GM18519 (cell line): ENCODE data around the gene CPEB4.

Source experiments
- ATAC-seq: cut with Tn5 transposase; IDR thresholded peaks from one replicate; pipeline ENCODE4 v1.9.1; 2021; ENCODE audit warnings: mild to moderate bottlenecking, moderate library complexity; ENCODE audit not compliant: unreplicated experiment, low FRiP score

Gene CPEB4

DNA sequence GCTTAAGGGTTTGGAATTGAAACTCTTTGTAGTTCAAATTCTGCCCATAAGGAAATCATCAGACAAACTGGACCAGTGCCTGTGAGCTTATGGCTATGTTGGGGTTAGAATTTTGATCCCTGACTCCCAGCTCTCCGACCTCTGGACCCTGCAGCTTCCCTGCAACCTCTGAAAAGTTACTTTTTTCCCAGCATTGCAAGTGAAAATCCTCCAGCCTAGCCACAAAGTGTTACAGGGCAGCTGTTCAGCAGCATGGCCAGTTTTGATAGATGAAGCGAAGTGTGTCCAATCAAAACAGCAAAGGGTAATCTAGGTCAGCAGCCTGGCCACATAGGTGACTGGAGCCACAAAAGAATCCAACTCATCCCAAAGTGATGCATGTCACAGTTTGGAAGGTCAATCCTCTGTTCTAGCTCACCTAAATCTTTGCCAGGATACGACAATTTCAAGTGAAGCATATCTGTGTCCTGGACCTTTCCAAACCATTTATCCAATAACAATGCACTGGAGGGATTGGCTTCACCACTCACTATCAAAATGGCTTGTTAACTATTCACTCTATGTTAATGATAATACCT lies 4.7 kb upstream of the CPEB4 start:
- ATAC-seq: no peak

GRCh38 chr5:173884402-173885053 lies 3.6 kb upstream of the CPEB4 start:
- ATAC-seq: no peak

GRCh38 chr5:173885054-173885443 lies 3.1 kb upstream of the CPEB4 start:
- no peak for ATAC-seq

DNA sequence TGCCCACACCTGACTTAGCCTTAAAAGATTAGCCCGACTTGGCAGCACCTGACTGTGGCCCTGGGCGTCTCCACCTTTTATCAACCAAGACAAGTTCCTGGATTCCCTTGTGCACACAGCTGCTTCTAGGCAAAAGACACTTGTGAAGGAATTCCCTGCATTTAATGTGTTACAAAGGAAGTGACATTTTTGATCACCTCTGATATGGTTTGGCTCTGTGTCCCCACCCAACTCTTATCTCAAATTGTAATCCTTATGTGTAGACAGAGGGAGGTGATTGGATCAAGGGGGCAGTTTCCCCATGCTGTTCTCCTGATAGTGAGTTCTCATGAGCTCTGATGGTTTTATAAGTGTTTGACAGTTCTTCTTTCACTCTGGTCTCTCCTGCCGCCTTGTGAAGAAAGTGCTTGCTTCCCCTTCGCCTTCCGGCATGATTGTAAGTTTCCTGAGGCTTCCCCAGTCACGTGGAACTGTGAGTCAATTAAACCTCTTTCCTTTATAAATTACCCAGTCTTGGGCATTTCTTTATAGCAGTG lies 2.6 kb upstream of the CPEB4 start:
- no peak for ATAC-seq

DNA sequence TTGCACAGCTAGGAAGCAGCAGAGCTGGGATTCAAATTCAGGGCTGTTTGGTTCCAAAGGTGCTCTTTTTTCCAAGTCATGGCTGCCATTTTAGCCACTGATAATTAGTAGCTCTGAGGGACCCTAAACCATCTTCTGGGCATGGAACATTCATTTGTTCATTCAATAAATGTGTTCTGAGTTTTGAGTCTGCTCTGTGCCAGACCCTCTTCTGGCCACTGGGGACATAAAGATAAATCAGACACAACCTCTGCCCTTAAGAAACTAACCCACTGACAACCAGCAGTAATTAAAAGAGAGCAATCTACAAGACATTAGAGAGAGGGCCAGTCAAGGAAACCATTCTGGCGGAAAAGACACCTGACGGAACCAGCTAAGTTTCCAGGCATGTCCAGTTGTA lies 2.0 kb upstream of the CPEB4 start:
- no peak for ATAC-seq

DNA sequence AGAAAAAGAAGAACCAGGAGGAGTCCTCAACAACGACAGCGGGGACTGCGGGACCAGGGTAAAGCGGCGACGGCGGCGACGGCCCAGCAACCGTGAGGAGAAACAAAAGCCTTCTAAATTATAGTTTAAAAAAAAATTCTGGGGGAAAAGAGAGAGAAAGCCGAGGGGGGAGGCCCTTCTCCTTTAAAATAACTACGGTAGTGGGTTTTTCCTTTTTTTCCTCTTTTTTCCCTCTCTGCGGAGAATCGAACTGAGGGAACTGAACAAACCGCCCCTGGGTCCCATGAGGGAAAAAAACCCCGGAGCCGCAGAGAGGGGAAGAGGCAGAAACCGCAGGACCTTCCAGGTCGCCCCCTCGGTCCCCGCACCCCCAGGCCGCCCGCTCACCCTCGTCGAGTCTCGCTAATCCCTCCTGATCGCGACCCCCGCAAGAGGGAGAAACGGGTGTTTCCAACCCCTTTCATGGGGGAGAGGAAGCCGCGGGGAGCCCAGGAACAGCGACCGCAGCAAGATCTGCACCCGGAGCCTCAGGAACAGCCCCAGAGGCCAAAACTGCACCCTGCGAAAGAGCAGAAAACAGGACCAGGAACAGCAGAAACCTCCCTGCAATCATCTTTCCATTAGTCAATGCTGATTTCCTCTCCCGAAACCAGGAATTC lies 453 bp downstream of the CPEB4 start:
- no peak for ATAC-seq

DNA sequence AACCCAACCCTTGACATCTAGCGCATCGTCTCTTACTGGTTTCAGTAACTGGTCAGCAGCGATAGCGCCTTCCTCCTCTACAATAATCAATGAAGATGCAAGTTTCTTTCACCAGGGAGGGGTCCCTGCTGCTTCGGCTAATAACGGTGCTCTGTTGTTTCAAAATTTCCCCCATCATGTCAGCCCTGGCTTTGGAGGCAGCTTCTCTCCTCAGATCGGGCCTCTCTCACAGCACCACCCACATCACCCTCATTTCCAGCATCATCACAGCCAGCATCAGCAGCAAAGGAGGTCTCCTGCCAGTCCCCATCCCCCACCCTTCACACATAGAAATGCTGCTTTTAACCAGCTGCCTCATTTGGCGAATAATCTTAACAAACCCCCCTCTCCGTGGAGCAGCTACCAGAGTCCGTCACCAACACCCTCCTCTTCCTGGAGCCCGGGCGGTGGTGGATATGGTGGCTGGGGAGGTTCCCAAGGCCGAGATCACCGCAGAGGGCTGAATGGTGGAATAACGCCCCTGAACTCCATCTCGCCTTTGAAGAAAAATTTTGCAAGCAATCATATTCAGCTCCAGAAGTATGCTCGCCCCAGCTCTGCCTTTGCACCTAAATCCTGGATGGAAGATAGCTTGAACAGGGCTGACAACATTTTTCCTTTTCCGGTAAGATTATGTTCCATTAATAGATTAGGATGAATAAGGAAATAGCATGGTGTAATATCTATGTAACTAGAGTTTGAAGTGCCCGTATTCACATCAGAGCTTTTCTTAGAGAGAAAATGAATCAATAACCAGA lies 2.2 kb downstream of the CPEB4 start:
- ATAC-seq: no peak

GRCh38 chr5:173891308-173892116 lies 3.4 kb downstream of the CPEB4 start:
- ATAC-seq: no peak

GRCh38 chr5:173893192-173893561 lies 5.0 kb downstream of the CPEB4 start:
- no peak for ATAC-seq

DNA sequence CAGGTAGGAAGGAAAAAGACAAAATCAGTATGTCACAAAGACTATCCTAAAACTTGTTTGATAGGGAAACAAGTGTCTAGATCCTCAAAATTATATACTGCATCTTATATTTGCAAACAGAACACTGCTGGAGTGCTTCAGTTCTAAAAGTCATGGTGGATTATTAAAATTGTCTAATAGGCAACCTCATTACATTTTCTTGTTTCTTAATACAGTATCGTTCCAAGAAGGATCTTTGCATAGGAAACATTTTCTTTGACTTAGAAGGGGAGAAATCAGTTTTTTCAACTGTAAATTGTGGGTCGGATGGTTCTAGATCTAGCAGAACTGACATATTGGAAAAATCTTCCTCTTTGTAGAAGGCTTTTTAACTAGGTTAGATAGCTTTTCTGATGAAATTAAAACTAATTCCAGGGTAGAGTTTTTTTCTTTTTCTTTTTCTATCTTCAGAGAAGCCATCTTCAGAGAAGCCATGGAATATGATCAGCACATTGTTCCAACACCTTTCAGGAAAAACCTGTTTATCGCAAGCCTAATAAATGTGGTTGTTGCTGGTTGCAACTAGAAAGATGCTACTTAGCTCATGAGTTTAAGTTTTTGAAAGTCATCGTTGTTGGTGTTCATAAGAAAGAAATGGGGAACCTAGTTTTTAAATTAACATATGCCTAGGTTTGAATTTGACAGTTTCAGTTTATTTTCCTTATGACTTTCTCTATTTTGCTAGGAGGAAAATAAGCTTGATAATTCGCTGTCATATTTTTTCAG lies 7.4 kb downstream of the CPEB4 start:
- ATAC-seq: no peak

DNA sequence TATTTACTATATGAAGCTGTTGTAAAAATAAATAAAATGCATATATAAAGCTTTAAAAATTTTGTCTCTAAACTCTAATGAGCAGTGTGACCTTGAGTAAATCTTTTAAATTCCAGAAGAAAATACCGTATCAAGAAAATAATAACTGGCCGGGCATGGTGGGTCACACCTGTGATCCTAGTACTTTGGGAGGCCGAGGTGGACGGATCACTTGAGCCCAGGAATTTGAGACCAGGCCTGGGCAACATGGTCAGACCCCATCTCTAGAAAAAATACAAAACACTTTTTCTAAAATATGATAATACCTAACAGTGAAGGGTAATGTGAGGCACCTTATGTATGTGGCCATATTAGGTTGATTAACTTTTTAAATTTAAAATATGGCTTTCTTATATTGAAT lies 8.5 kb downstream of the CPEB4 start:
- no peak for ATAC-seq

GRCh38 chr5:173901705-173902104 lies 13.6 kb downstream of the CPEB4 start:
- ATAC-seq: no peak

DNA sequence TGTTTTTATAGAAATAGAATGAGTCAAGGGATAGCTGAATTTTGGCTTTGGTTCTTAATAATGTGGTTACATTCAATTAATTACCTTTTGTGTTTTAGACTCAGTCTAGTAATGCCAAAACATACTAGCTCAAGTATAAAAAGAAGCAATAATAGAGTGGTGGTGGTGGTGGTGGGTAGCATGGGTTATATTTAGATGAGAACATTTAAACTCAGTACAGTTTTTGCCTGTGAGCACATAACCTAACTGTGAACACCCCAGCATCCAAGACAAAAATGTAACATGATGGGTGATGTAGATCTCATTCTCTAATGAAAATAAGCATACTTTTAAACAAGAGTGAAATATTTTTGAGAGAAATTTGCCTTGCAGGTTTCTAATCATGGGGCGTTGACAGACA lies 14.2 kb downstream of the CPEB4 start:
- ATAC-seq: no peak

DNA sequence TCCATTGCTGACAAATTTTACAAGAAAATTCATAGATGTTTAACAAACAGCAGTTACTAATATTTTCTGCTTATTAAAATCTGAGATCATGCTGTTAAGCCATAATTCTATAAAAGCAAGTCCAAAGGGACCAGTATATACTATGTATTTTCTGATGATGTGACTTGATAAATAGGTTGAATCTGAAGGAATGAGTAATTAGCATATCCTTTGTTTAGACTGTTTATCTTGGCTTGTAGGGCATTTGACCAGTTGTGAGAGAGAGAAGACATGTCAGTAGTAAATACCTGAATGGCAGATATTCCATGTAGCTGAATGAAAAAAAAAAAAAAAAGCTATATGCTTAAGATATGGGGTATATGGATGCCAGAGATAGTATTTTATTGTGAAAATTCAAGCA lies 14.6 kb downstream of the CPEB4 start:
- no peak for ATAC-seq

DNA sequence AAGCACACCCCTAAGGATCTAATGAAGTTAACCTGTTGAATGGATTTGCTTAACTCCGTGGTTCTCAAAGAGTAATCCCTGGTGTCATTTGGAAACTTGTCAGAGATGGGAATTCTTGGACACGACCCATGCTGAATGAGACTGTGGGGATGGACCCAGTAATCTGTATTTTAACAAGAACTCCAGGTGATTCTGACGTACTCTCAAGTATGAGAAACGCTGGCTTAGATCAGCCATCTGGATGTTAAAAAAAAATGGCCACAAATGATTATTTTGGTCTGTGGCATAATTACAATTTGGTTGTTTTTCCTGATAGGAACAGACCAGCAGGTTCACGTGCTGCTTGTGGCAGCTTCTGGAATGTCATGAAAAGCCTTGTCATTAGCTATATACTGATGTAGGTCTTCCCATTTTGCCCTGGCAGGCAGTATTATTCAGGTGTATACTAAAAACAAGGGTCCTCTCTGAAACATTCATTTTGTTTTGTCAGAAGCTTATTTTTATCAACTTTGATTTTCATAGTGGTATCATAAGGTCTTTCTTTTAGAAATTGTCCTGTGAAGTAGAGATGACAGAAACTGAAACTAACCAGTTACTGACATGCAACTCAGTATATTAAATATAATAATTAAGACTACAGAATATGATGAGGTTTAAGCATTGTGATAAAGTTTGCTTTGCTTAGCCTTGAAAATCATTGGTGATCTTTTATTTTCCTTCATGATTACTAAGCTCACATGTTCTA lies 15.4 kb downstream of the CPEB4 start:
- no peak for ATAC-seq

GRCh38 chr5:173904151-173904550 lies 16.0 kb downstream of the CPEB4 start:
- ATAC-seq: no peak

GRCh38 chr5:173907284-173907683 lies 19.1 kb downstream of the CPEB4 start:
- no peak for ATAC-seq

DNA sequence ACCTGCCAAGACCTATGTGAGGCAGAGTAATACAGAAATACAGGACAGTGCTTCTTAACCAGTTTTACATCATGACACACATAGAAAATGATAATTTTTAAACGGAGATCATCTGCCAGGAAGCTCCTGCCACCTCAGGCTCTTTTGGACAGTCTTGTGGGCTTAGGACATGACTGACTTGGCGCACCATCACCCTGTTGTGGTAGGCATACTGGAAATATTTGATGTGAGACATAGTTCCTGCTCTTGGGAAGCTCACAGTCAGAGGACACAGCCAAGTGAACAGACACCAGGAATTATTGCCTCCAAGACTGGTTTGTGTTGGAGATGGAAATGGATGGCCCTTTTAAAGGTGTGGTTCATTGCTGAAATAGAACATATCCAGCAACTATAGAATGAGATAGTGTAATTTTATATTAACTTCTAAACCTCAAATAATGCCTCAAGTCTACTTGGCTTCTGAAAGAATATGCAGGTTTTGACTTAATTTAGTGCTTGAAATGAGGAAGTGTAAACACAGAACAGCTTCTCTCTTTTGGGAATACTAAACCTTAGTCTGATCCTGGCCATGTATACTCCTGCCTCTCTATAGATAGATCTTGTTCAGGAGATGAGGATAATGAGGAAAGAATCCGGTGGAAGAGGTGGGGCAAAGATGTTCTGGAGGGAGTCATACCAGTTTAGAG lies 19.7 kb downstream of the CPEB4 start:
- ATAC-seq: no peak
